ENCODE results near the gene FMN1.

DNA sequence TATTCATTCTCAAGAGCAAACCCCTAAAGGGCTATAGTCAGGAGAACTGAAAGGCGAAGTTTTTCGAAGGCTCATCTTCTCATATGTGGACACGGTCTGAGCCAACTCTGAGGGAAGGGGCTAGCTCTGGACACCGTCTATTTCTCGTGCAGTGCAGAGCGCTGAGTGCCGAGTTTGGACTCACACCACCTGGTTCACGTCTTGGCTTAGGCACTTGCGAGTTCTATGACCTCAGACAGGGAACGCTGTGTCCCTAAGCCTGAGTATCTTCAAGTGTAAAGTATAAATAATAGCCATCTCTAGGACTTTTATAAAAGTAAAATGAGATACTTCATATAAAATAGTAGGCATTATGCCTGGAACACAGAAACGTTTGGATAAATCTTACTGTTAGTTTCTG lies 223.7 kb downstream of the FMN1 start:
- TF ChIP-seq, protein P1, sequence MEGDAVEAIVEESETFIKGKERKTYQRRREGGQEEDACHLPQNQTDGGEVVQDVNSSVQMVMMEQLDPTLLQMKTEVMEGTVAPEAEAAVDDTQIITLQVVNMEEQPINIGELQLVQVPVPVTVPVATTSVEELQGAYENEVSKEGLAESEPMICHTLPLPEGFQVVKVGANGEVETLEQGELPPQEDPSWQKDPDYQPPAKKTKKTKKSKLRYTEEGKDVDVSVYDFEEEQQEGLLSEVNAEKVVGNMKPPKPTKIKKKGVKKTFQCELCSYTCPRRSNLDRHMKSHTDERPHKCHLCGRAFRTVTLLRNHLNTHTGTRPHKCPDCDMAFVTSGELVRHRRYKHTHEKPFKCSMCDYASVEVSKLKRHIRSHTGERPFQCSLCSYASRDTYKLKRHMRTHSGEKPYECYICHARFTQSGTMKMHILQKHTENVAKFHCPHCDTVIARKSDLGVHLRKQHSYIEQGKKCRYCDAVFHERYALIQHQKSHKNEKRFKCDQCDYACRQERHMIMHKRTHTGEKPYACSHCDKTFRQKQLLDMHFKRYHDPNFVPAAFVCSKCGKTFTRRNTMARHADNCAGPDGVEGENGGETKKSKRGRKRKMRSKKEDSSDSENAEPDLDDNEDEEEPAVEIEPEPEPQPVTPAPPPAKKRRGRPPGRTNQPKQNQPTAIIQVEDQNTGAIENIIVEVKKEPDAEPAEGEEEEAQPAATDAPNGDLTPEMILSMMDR (IDR thresholded peaks at IDR 0.05), result no peak
- no peak for TF ChIP-seq POLR2A (IDR thresholded peaks at IDR 0.05)
